NCI-H524 treated with DMSO at 0.1 percent for 48 hours (cell line): ENCODE measurements around the gene PUM2.
A peak's percentile ranks its signal among the peaks of the same experiment; 100 is the strongest.
"Not testable (repeated sequence)": the region's sequence is repeated elsewhere in the genome, so short reads cannot be mapped to it uniquely, and the experiment has no call there.

Source experiments
- DNase-seq: peaks from one replicate; lab custom pipeline; 2025; lab: John Stamatoyannopoulos, UW

PUM2 gene

GRCh38 chr2:20350753-20351554 is at the start of gene PUM2:
TSS of gene PUM2 (minus strand) at chr2:20350844. CDS start at chr2:20327360, 23,484 bp downstream.
- DNase-seq = peak; percentile 78

- DNase-seq = no peak
Observed at GRCh38 chr2:20400306-20400705, 49.7 kb upstream of the PUM2 start.

- no peak for DNase-seq
Observed at GRCh38 chr2:20398956-20399567, 48.4 kb upstream of the PUM2 start.

- no peak for DNase-seq
Observed at GRCh38 chr2:20397811-20398447, 47.3 kb upstream of the PUM2 start.

GRCh38 chr2:20396356-20397000 is 45.8 kb upstream of the PUM2 start:
- no peak for DNase-seq

- DNase-seq = no peak
Observed at GRCh38 chr2:20393986-20394385, 43.3 kb upstream of the PUM2 start.

- DNase-seq = no peak
Observed at GRCh38 chr2:20391951-20392699, 41.5 kb upstream of the PUM2 start.

GRCh38 chr2:20390524-20391123 is 40.0 kb upstream of the PUM2 start:
- no peak for DNase-seq

GRCh38 chr2:20384953-20385352 is 34.3 kb upstream of the PUM2 start:
- DNase-seq = no peak

DNA sequence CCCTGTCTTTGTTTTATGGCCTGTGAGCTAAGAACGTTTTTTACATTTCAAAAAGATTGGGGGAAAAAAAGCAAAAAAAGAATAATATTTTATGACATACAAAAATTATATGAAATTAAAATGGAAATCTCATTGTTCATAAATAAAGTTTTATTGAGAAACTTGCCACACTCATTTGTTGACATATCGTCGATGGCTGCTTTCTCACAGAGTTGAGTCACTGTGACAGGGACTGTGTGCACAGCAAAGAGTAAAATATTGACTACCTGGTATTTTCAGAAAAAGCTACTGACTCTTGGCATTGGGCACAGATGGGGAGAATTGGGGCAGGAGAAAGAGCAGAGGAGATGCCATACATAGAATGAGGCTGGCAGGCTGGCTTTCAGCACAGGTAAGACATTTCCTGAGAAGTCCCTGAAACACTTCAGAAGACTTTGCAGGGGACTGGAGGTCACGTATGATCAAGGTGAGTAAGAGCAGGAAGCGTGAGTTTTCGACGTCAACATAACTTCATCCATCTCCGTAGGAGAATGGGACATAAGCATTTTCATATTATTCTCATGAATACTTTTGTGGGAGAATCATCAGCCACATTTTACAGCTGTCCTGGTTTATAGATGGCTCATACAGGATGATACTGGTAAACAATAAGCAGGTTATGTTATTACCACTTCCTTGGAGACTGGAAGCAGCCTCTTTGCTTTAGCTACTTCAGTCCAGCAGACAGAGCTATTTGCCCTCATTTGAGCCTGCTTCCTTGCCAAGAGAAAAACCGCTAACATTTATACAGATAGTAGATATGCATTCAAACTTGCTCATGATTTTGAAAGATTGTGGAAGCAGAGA is 32.5 kb upstream of the PUM2 start:
- DNase-seq = no peak

- no peak for DNase-seq
Observed at GRCh38 chr2:20381457-20381856, 30.8 kb upstream of the PUM2 start.

DNA sequence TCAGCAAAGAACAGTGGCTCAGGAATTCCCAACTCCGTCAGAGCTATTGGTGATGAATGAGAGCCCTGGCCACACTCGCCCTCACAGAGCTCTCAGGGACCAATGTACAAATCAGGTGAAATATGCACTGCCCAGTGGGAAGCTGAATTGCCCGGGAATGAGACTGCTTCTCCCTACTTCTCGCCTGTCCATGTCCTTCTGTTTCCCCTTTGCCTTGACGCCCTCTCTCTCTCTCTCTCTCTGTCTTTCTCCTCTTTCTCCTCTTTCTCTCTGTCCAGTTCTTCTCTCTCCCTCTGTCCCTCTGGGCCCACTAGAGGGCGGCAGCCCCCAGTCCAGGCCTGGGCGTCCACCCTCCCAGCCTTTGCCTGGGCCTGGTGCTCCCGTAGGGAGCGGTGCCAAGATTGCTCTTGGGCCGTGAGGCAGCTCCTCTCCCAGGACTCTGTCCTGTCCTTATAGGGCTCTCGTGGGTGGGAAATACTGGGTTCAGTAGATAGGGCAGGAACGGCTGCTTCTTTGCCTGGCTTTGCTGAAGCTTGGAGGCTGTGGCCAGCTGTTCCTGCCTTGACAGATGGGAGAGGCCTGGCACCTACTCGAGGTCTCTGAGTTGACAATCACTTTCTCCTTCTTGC is 28.4 kb upstream of the PUM2 start:
- peak; percentile 56 for DNase-seq

- no peak for DNase-seq
Observed at GRCh38 chr2:20378341-20378740, 27.7 kb upstream of the PUM2 start.

DNA sequence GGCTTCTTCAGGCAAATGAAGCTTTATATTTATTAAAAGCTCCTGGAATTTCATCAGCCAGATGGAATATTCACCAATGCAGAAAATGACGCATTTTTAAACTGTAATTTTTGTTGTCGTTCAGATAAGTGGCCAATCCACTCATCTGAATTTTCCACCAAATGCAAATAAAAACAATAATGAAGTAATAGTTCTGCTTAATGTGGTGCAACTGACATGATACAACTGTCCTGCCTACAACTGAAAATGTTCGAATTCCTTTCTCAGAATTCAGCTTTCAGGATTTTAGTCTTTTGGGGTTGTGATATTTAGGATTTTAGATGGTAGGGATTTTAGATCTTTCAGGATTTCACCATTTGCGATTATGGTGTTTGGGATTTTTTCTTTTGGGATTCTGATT is 27.1 kb upstream of the PUM2 start:
- DNase-seq = no peak

GRCh38 chr2:20374982-20375381 is 24.3 kb upstream of the PUM2 start:
- not testable (repeated sequence) for DNase-seq

- no peak for DNase-seq
Observed at GRCh38 chr2:20372896-20373640, 22.4 kb upstream of the PUM2 start.

DNA sequence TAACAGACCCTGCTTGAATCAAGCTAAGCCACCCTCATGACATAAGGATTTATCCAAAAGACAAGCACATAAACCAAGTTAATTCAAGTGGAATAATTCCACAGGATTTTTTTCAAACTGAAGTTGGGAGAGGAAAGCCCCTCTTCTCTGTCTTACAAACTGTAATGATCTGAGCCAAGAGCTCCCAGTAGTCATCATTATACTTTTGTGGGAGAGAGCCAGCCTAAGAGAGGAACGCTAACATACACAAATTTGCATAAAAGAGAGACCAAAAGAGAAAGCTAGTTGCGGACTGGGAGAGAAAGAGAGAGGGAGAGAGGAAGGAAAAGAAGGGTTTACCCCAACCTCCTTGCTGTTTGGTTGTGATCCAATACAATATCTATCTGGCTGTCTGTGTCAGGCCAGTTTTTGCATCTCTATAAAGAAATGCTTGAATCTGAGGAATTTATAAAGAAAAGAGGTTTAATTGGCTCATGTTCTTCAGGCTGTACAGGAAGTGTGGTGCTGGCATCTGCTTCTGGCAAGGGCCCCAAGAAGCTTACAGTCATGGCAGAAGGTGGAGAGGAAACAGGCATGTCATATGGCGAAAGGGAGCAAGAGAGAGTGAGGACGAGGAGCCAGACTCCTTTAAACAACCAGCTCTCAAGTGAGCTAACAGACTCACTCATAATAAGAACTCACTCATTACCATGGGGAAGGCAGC is 20.8 kb upstream of the PUM2 start:
- no peak for DNase-seq

GRCh38 chr2:20370191-20370590 is 19.5 kb upstream of the PUM2 start:
- DNase-seq = no peak

DNA sequence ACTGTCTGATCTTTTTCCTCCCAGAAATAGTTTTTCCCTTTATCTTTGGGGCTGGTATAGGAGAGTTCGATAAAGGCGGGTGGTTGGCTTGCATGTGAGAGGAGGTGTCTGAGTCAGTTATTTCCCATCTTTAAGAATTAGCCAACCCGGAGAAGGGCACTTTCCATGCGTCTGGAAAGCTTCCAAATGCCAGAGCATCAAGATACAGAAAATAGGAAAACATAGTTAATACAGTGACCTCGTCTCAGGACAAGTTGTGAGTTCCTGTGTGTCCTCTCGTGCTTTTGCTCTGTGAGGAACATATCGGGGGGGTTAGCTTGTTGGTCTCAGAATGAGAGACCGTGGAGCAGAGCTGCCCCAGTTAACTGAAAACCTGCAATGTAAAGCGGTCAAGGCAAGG is 18.7 kb upstream of the PUM2 start:
- DNase-seq = no peak
